Frontal cortex (tissue), 4 donors: Measurements from ENCODE around the gene PREPL. TPM values are rescaled to one million over a fixed set of nuclear protein-coding genes. Genes with fewer than 3 reads are reported as not detected.

Source experiments
- DNase-seq, 2 donors: peaks; one replicate each; pipeline ENCODE4 v3.0.0; 2012; ENCODE audit warnings: low spot score in 2 of 2
- FAIRE-seq: peaks from 2 replicates; lab custom pipeline; 2012; peaks lifted over from hg19 to GRCh38; lab: Jason Lieb, UNC
- total RNA-seq: library from RNA; depleted of rRNA; stranded (reverse); fragments of >200 nt; gene quantifications from one replicate; pipeline ENCODE4 v1.2.3, GENCODE V29; 2014
- donor health status: control.
- donor health status: control.
- donor health status: control.

PREPL gene
- total RNA-seq, 1 donor from 2014 or later: 152 TPM

- no peak for DNase-seq
- FAIRE-seq: no peak
Observed at GRCh38 chr2:44299635-44300034, 61.7 kb downstream of the PREPL start.

GRCh38 chr2:44297431-44297830, 63.9 kb downstream of the PREPL start:
- FAIRE-seq: no peak
- DNase-seq: no peak

GRCh38 chr2:44296653-44297052, 64.6 kb downstream of the PREPL start:
- FAIRE-seq (no peak), DNase-seq (no peak)

GRCh38 chr2:44295633-44296359, 65.5 kb downstream of the PREPL start:
- FAIRE-seq: no peak
- no peak for DNase-seq

- no peak for FAIRE-seq
- no peak for DNase-seq
Observed at GRCh38 chr2:44295113-44295512, 66.2 kb downstream of the PREPL start.

- DNase-seq (peak; percentile 17 to 33), FAIRE-seq (no peak)
Observed at GRCh38 chr2:44291281-44292248, 69.7 kb downstream of the PREPL start.

- DNase-seq: no peak
- no peak for FAIRE-seq
Observed at GRCh38 chr2:44290261-44290660, 71.0 kb downstream of the PREPL start.

- DNase-seq (no peak), FAIRE-seq (no peak)
Observed at GRCh38 chr2:44286884-44287638, 74.2 kb downstream of the PREPL start.

GRCh38 chr2:44286119-44286883, 75.0 kb downstream of the PREPL start:
- FAIRE-seq: no peak
- no peak for DNase-seq

- FAIRE-seq (no peak), DNase-seq (no peak)
Observed at GRCh38 chr2:44285174-44285573, 76.1 kb downstream of the PREPL start.

- FAIRE-seq (no peak), DNase-seq (no peak)
Observed at GRCh38 chr2:44283116-44283666, 78.1 kb downstream of the PREPL start.

GRCh38 chr2:44280869-44281268, 80.4 kb downstream of the PREPL start:
- no peak for FAIRE-seq
- DNase-seq: no peak

GRCh38 chr2:44277541-44277940, 83.8 kb downstream of the PREPL start:
- FAIRE-seq (no peak), DNase-seq (no peak)

- DNase-seq: no peak
- FAIRE-seq: no peak
Observed at GRCh38 chr2:44275927-44276303, 85.4 kb downstream of the PREPL start.

GRCh38 chr2:44273596-44273995, 87.7 kb downstream of the PREPL start:
- no peak for FAIRE-seq
- DNase-seq: no peak

GRCh38 chr2:44273076-44273475, 88.2 kb downstream of the PREPL start:
- DNase-seq (no peak), FAIRE-seq (no peak)

- FAIRE-seq: no peak
- no peak for DNase-seq
Observed at GRCh38 chr2:44271296-44271695, 90.0 kb downstream of the PREPL start.

GRCh38 chr2:44269831-44270230, 91.5 kb downstream of the PREPL start:
- FAIRE-seq: no peak
- DNase-seq: no peak
